H1 (cell line): ENCODE results near the gene RAPGEF1.

Experiments
- BRCA1 ChIP-seq: IDR thresholded peaks from 2 replicates; pipeline ENCODE4 v1.6.1; 2012; ENCODE audit warnings: low read depth, low read length, improper control_type of control experiment
- RXRA ChIP-seq: IDR thresholded peaks from 2 replicates; pipeline ENCODE4 v1.6.1; 2011; ENCODE audit warnings: low read depth, mild to moderate bottlenecking, low read length, moderate library complexity; ENCODE audit not compliant: insufficient read depth

GRCh38 chr9:131578731-131579504, 161.0 kb downstream of the RAPGEF1 start:
- TF ChIP-seq BRCA1 (no peak), RXRA (no peak)
